G401.6 (cell line): ENCODE measurements around the gene WDR47.
"Not testable (repeated sequence)": the region's sequence is repeated elsewhere in the genome, so short reads cannot be mapped to it uniquely, and the experiment has no call there.

Source experiments
- FAIRE-seq: peaks from 2 replicates; lab custom pipeline; 2012; peaks lifted over from hg19 to GRCh38; lab: Jason Lieb, UNC

Gene WDR47

GRCh38 chr1:109050228-109050995 lies 8.5 kb upstream of the WDR47 start:
- no peak for FAIRE-seq

GRCh38 chr1:109048335-109048734 lies 6.4 kb upstream of the WDR47 start:
- no peak for FAIRE-seq

GRCh38 chr1:109047339-109047738 lies 5.4 kb upstream of the WDR47 start:
- FAIRE-seq, result no peak

GRCh38 chr1:109046671-109047070 lies 4.8 kb upstream of the WDR47 start:
- FAIRE-seq, result no peak

GRCh38 chr1:109045595-109045994 lies 3.7 kb upstream of the WDR47 start:
- no peak for FAIRE-seq

- no peak for FAIRE-seq
These were observed 797 bp downstream of the WDR47 start for GRCh38 chr1:109040989-109041620.

- FAIRE-seq, result no peak
These were observed 1.3 kb downstream of the WDR47 start for GRCh38 chr1:109040627-109040988.

GRCh38 chr1:109034382-109034781 lies 7.5 kb downstream of the WDR47 start:
- FAIRE-seq, result no peak

GRCh38 chr1:109029493-109029892 lies 12.4 kb downstream of the WDR47 start:
- FAIRE-seq, result not testable (repeated sequence)

- FAIRE-seq, result peak; percentile 74
These were observed 14.1 kb downstream of the WDR47 start for GRCh38 chr1:109027841-109028240.

- FAIRE-seq, result no peak
These were observed 16.2 kb downstream of the WDR47 start for GRCh38 chr1:109025694-109026093.

- FAIRE-seq, result no peak
These were observed 17.3 kb downstream of the WDR47 start for GRCh38 chr1:109024646-109025045.

- FAIRE-seq, result no peak
These were observed 21.1 kb downstream of the WDR47 start for GRCh38 chr1:109020693-109021257.

GRCh38 chr1:109017719-109018118 lies 24.2 kb downstream of the WDR47 start:
- not testable (repeated sequence) for FAIRE-seq

GRCh38 chr1:109017134-109017533 lies 24.8 kb downstream of the WDR47 start:
- FAIRE-seq, result no peak

- FAIRE-seq, result no peak
These were observed 30.6 kb downstream of the WDR47 start for GRCh38 chr1:109011335-109011734.

- not testable (repeated sequence) for FAIRE-seq
These were observed 45.3 kb downstream of the WDR47 start for GRCh38 chr1:108996622-108997021.

- no peak for FAIRE-seq
These were observed 58.8 kb downstream of the WDR47 start for GRCh38 chr1:108983114-108983513.

GRCh38 chr1:108976658-108977057 lies 65.2 kb downstream of the WDR47 start:
- FAIRE-seq, result no peak

- FAIRE-seq, result no peak
These were observed 69.0 kb downstream of the WDR47 start for GRCh38 chr1:108972951-108973350.

- no peak for FAIRE-seq
These were observed 72.6 kb downstream of the WDR47 start for GRCh38 chr1:108969346-108969745.

- peak; percentile 88 for FAIRE-seq
These were observed 78.7 kb downstream of the WDR47 start, which contains the start of gene CLCC1 for GRCh38 chr1:108963052-108963686. TSS of gene CLCC1 (minus strand) at chr1:108963484. CDS start at chr1:108950437, 13,047 bp downstream.

GRCh38 chr1:108962681-108963051 lies 79.2 kb downstream of the WDR47 start:
- FAIRE-seq, result no peak
